NCI-H345 treated with DMSO at 0.1 percent for 48 hours (cell line): ENCODE results near the gene MRPL49.
A peak's percentile ranks its signal among the peaks of the same experiment; 100 is the strongest.

Experiments used
- DNase-seq: peaks from one replicate; lab custom pipeline; 2025; ENCODE audit not compliant: unreplicated experiment; lab: John Stamatoyannopoulos, UW

Gene MRPL49

GRCh38 chr11:65121865-65122696 lies at the start of gene MRPL49, which contains the start of gene FAU:
Gene MRPL49 (plus strand): TSS chr11:65122321. CDS start chr11:65122347, 26 bp downstream.
Gene FAU (minus strand): TSS chr11:65122134. CDS start chr11:65121813, 321 bp downstream.
- peak; percentile 98 for DNase-seq

- no peak for DNase-seq
Observed at GRCh38 chr11:65072631-65072966, 49.5 kb upstream of the MRPL49 start.

- no peak for DNase-seq
Observed at GRCh38 chr11:65077451-65077850, 44.7 kb upstream of the MRPL49 start.

- no peak for DNase-seq
Observed at GRCh38 chr11:65078151-65078550, 44.0 kb upstream of the MRPL49 start.

GRCh38 chr11:65078786-65079342 lies 43.3 kb upstream of the MRPL49 start:
- DNase-seq: no peak

GRCh38 chr11:65083134-65083833 lies 38.8 kb upstream of the MRPL49 start:
- DNase-seq: no peak

- DNase-seq: peak; percentile 87
Observed at GRCh38 chr11:65083834-65084597, 38.1 kb upstream of the MRPL49 start, which contains the start of the genes CDCA5 and ZFPL1. Gene CDCA5 (minus strand): TSS chr11:65084040. CDS start chr11:65083978, 62 bp downstream. Gene ZFPL1 (plus strand): TSS chr11:65084222. CDS start chr11:65084699, 477 bp downstream.

- no peak for DNase-seq
Observed at GRCh38 chr11:65084598-65085375, 37.3 kb upstream of the MRPL49 start.

- DNase-seq: no peak
Observed at GRCh38 chr11:65085446-65085845, 36.7 kb upstream of the MRPL49 start.

- DNase-seq: no peak
Observed at GRCh38 chr11:65086809-65087208, 35.3 kb upstream of the MRPL49 start.

GRCh38 chr11:65087216-65087615 lies 34.9 kb upstream of the MRPL49 start:
- no peak for DNase-seq

- DNase-seq: no peak
Observed at GRCh38 chr11:65087827-65088226, 34.3 kb upstream of the MRPL49 start.

- no peak for DNase-seq
Observed at GRCh38 chr11:65089621-65090020, 32.5 kb upstream of the MRPL49 start.

GRCh38 chr11:65090628-65091027 lies 31.5 kb upstream of the MRPL49 start:
- DNase-seq: no peak

- DNase-seq: no peak
Observed at GRCh38 chr11:65095427-65095826, 26.7 kb upstream of the MRPL49 start.

GRCh38 chr11:65095974-65096806 lies 25.9 kb upstream of the MRPL49 start, which contains the start of gene VPS51:
Gene VPS51 (plus strand): TSS chr11:65096214. CDS start chr11:65096251, 37 bp downstream.
- peak; percentile 66 for DNase-seq

- no peak for DNase-seq
Observed at GRCh38 chr11:65096926-65097325, 25.2 kb upstream of the MRPL49 start.

GRCh38 chr11:65100674-65101350 lies 21.3 kb upstream of the MRPL49 start:
- no peak for DNase-seq
